HCEC 1CT (cell line): ENCODE data around the gene TH.

ENCODE experiments used
- DNase-seq: peaks from one replicate; pipeline ENCODE4 v3.0.0-alpha.2; 2017

Gene TH

DNA sequence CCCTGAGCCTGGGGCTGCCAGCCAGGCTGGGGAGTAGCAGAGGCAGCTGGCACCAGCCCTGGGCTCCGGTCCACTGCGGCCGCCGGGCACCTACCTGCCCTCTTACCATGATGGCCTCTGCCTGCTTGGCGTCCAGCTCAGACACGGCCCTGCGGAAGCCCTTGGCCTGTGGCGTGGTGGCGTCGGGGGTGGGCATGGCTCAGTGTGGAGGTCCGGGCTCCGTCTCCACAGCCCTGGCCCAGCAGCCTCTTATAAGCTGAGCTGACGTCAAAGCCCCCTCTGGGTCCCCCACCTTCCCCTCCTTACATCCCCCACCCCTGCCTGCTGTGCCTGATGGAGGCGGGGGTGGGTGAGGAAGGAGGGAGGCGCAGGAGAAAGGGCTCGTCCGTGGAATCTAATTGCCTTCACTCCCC is at the start of gene TH:
Gene TH (minus strand): TSS at position 225 of the 413 bp plus-strand sequence. CDS start 29 bp downstream, at position 196.
- DNase-seq = no peak

DNA sequence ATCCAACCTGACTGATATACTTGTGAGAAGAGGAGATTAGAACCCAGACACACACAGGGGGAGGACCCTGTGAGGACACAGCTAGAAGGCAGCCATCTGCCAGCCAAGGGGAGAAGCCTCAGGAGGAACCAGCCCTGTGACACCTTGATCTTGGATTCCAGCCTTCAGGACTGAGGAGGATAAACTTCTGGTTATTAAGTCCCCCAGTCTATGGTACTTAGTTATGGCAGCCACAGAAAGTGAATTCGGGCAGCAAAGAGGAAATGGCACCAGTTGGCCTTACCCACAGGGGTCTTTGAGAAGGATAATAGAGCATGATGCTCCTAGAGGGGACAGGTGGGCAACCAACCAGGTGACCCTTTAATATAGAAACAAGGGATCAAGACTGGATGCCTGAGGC is 49.4 kb upstream of the TH start:
- DNase-seq = no peak

DNA sequence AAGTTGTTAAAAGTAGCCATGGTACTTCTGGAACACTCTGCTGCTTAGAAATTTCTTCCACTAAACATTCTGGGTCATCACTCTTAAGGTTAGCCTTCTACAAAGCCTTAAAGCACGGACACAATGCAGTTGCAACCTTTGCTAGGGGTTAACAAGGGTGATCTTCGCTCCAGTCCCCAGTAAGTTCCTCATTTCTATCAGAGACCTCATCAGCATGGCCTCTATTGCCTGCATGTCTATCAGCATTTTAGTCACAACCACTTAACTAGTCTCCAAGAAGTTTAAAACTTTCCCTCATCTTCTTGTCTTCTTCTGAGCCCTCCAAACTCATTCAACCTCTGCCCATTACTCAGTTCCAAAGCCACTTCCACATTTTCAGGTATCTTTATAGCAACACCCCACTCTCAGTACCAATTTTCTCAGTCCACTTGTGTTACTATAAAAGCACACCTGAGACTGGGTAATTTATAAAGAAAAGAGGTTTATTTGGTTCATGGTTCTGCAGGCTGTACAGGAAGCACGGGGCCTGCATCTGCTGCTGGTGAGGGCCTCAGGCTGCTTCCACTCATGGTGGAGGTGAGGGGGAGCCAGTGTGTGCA is 48.7 kb upstream of the TH start:
- no peak for DNase-seq

DNA sequence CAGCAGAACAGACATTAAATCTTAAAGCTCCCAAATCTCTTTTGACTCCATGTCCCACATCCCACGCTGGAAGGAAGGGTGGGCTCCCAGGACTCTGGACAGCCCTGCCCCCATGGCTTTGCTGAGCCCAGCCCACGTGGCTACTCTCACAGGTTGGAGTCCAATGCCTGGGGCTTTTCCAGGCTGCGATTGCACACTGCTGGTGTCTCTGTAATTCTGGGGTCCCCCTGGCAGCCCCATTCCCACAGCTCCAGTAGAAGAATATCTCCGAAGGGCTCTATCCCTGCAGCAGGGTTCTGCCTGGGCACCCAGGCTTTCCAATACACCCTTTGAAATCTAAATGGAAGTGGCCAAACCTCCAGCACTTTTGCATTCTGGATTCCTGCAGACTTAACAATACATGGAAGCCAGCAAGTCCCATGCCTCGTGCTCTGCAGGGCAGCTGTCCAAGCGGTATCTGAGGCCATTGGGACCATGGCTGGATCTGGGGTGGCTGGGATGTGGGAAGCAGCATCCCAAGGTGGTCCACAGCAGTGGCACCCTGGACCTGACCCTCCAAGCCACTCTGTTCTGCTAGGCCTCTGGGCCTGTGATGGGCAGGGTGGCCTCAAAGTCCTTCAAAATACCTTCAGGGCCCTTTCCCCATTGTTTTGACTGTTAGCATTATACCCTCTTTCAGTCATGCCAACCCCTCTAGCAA is 47.9 kb upstream of the TH start:
- no peak for DNase-seq

DNA sequence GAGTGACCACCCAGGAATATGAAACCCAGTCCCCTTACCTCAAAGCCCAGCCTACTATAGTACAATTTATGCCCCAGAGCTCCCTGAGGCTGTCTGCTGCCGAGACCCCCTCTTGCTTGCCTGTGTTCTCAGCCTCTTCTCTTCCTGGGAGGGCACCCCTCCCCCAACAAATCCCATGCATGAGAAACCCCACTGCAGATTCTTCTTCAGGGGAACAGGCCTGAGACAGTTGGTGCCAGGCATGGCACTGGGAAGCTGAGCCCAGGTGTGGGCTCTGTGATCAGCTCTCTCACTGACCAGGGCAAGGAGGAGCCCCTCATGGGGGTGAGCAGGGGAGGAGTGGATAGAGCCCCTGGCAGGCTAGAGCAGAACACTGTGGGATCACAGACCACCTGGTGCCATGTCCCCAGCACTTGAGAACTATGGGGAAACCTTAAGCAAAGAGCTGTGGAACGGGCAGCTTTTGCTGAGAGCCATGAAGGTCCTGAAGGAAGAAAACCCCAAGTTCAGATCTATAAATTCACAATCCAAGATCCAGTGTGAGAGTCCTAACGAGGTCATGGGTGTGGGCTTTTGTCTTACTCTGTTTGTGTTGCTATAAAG is 46.5 kb upstream of the TH start:
- no peak for DNase-seq

DNA sequence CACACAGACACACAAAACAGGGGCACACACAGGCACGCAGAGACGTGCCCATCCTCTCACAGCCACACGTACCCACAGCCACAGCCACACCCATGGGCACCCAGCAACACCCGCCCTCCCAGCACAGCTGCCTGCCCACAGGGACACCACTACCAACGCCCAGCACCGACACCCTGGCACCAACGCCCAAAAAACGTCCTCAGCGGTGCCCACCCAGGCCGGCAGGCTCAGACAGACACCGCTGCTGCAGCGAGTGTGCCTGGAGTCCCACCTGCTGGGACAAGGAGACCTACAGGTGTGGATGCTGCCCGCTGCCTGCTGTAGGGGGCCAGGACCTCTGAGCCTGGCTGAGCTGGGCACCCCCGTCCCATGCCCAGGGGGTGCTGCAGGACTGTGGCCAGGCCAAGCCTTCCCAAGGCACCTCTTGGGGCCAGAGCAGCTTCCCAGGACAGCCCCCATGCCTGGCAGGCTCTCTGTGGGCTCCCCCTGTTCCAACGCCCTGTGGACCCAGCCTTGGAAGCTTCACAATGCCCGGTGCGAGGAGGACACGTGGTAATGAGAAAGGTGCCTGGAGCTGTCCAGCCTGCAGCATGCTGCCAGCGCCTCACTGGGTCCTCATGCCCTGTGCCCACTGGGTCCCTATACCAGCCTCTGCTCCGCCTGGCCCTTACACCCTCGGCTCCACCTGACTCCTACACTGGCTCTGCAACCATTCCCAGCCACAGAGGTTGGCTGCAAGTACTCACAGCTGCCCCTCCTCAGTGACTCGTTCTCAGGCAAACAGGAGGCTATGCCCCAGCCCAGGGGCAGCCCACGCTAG is 45.8 kb upstream of the TH start:
- DNase-seq = no peak

DNA sequence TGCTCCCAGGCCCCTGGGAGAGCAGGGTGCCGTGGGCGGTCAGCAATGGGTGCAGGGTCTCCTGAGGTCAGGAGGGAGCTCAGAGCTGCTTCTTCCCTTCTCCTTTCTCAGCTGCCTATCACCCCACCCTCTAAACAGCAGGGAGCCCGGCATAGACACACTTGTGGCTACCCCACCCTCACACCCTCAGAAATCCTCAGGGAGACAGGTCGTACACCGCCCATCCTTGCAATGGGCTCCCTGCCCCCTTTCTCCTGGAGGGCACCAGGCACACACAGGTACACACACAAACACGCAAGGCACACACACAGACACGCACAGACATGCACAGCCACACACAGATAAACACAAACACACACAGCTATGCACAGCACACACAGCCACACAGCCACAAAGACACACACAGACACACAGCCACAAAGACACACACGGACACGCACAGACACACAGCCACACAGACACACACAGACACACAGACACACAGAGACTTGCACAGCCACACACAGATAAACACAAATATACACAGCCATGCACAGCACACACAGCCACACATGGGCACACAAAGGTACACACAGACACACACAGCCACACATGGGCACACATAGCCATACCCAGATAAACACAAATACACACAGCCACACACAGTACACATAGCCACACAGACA is 44.9 kb upstream of the TH start:
- no peak for DNase-seq

DNA sequence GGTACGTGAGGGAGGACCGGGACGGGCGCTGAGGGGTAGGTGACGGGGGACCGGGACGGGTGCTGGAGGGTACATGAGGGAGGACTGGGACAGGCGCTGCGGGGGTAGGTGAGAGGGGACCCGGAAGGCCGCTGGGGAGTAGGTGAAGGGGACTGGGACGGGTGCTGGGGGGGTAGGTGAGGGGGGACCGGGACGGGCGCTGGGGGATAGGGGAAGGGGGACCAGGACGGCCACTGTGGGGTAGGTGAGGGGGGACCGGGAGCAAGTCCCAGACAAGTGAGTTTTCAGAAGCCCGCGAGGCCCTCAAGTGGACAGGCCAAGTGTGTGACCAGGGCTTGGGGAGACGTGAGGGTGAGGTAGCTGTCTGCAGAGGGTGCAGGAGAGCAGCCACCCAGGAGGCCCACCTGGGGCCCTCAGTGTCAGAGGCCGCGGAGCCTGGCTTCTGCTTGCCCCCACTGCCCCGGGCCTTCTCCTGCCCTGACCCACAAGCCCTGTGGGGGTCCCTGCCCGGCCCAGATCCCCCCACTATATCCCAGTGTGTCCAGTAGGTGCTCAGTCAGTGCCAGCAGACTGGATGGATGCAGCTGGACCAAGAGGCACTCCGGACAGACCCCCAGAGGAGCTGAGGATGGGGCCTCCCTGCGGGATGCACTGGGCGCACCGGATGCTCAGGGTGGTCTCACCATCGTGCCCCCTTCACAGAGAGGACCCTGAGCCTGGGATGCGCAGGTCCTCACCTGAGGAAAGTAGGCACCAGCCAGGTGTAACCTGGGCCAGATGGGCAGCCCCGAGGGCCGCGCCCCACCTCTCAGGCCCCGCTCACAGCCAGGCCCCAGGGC is 44.2 kb upstream of the TH start:
- DNase-seq = no peak

DNA sequence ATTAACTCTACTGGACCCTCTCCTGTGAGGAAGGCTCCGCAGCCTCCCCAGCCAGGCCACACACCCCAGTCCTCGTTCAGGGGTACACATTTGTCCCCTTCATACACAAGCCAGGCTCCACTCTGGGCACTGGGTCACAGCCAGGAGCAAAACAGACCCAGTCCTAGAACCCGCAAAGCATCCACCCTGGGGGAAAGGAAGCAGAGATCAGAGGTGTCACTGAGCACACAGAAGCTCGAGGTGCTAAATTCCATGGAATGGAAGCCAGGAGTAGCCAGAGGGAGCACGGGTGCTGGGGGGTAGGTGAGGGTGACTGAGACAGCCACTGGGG is 43.6 kb upstream of the TH start:
- no peak for DNase-seq

DNA sequence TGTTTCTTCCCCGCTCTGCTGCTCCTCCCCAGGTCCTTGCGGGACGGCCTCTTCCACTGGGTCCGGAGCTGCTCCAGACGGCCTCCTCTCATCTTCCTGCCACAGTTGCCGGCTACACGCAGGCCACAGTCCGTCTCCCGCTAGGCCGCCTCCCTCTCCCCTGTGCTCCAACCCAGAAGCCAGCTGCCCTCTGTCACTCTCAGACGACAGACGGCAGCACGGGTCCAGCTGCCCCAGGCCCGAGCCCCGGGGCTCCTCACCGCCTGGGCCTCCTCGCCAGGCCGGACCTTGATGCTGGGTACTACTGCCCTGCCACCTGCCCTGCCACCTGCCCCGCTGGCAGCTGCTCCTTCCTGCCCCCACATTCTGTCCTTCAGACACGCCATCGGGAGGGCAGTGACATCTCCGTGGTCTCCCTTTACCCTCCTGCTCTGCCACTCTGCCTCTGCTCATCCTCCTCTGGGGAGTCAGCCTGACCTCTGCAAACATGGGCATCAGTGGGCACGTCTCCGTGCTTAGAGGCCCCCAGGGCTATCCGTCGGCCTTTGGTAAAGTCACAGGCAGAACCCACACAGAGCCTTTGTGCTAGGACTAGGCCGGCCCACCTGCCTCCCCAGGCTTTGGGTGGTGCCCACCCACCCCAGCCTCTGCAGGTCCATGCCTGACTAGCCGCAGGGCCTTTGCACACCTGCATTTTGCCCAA is 43.1 kb upstream of the TH start:
- DNase-seq = no peak

DNA sequence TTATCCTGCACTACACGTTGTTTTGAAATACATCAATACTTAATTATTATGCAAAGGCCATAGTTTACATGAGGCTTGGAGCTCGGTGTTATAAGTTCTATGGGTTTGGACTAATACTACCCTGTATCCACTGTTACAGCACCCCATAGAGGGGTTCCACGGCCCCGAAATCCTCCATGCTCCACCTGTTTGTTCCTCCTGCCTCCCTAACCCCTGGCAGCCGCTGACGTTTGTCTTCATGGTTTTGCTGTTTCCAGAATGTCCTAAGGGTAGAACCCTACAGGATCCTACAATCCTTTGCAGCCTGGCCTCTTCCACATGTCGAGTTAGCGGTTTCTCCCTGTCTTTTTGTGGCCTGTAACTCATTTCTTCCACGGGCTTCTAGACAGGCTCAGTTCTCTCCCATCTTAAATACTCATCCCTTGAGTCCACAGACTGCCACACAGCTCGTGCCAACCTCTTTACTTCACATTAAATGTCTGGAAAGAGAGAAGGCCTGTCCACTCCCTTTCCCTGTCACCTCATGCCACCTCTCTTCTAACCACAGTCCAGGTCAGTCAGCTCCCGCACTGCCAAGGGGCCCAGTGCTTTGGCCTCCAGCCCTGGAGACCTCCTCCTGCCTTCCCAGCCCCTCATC is 42.4 kb upstream of the TH start:
- DNase-seq = no peak

DNA sequence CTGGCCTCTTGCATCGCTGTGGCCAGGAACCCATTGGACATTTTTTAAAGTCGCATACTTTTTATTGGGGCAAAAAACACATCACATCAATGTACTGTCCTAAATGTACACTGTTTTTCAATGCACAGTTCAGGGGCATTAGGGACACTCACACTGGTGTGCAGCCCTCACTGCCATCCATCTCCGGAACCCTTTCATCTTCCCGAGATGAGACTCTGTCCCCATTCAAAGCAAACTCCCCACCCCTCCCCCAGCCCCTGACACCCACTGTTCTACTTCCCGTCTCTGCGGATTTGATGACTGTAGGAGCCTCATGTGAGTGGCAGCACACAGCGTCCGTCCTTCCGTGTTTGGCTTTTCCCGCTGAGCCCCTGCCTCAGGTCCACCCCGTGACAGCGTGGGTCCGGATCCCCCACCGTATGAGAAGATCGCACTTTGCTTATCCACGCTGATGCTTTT is 41.8 kb upstream of the TH start:
- DNase-seq = no peak

DNA sequence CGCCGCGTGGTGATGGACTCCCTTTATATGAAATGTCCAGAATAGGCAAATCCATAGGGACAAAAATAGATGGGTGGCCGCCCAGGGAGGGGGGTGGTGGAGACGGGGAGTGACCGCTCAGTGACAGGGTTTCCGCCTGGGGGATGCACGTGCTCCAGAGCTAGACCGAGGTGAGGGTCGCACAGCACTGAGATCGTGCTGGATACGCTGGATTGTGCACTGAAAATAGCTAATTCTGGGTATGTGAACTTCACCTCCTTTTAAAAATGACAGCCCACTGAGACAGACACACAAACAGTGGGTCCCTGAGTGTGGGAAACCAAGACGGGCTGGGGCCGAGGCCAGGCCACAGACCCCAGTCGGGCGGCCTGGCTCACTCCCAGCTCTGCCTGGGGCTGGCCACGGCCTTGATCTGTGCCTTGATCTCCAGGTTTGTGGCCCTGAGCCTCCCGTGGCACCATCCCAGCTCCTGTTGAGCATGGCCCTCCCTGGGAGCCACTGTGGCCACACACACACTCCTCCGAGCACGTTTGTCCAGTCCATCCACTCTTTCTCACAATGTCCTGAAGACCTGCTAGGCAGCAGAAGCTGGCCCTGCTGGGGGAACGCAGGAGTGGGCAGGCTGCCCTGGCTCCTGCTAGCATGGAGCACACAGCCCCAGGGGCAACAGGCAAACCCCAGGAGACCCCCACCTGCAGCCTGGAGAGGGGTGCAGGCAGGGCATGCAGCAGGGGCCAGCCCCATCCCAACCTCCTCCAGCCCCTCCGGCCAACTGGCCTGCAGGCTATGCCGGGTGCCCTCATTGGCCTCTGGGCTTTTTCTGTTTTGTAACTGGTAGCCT is 41.0 kb upstream of the TH start:
- no peak for DNase-seq

DNA sequence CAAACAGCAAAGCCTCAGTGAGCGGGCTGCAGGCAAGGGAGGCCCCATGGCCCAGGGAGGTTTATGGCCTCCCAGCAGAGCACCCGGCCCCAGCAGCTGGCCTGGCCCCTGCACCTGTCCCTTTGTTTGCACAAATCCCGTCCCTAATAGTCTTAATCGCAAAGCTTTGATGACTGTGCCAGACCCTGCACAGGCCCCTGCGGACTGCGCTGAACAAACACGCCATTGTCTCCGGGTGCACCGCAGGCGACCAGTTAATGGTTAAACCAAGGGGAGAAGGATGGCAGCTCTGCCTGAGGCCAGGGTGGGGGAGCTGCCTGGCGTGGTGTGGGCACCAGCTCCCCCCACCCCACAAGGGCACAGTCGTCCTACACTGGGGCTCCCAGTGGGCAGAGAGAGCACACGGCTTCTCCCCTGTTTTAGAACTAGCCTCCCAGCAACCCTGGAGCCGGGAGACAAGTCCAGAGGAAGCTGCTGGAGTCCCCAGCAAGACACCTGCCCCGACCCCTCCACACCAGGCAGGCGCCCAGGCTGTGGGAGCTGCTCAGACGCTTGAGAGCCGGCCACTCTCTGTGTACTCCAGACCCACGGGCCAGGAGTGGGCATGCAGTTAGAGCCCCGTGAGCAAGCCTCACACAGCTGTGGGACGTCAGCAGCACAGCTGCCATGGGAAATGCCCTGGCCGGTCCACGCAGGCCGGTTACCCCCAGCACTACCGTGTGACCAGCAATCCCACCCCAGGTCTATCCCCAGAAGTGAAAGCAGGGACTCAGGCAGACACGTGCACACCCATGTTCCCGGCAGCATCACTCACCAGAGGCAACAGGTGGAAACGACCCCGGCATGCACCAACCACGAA is 39.7 kb upstream of the TH start:
- DNase-seq = no peak

DNA sequence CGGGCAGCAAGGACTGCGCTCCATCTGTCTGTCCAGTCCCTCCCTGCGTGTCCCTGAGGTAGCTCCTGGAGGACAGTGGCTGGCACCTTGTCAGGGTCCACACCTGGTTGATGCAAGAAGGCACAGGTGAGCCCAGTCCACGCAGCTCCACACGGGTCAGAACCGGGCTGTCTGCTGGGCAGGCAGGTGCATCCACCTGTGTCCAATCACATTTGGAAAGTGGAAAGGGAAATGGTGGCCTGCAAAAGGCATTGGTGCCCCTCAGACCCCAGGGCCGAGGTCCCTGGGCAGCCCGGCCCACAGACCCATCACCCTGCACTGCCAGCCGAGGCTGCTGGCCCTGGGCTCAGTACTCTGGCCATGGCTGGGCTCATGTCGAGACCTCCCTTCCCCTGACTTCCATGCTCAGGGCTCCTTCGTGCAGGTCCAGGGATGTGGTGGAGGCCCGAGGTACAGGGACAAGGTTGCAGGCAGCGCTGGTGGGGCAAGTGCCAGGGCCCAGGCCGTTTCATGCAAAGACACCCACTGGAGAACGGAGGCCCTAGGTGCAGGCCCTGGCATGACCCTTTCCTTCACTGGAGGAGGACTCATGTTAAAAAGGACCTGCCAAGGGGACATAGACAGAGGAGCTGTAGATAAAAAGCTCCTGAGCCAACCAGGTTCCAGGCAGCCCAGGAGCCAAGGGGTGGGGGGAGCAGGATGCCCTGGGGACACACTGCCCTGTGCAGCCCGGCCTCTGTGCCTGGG is 38.9 kb upstream of the TH start:
- no peak for DNase-seq

DNA sequence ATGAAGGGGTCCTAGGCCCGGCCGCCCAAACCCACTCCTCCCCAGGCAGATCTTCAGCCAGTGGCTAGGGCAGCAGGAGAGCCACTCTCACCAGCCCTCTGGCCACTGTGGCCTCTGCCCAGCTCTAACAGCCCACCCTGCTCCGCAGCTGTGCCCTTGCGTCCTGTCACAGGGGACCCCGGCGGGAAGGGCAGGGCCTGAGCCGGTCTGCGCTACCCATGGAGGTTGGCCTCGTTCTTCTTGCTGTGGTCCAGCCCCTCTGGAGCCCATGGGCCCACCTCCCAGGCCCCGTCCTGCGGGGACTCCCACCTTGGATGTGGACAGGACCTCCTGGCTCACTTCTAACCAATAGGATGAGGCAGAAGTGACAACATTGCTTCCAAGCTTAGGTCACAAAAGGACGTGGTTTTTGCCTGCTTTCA is 38.3 kb upstream of the TH start:
- no peak for DNase-seq

DNA sequence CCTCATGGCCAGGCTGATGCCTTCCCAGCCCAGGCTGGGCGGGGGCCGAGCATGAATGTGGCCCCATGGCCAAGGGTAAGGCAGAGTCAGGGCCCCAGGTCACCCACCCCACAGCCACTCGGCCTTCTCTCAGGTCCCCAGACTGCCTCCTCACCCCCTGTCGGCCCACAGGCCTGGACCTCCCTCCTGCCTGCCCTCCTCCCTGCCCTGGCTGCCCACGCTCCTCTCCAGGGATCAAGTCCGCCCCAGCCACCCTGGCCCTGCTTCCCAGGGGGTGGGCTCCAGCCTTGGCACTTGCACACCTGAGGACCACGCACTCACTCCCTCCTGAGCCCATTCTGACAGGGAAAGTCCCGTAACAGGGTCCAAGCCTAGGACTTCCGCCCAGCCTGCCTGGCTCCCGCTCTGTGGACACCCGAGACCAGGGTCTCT is 37.8 kb upstream of the TH start:
- no peak for DNase-seq

DNA sequence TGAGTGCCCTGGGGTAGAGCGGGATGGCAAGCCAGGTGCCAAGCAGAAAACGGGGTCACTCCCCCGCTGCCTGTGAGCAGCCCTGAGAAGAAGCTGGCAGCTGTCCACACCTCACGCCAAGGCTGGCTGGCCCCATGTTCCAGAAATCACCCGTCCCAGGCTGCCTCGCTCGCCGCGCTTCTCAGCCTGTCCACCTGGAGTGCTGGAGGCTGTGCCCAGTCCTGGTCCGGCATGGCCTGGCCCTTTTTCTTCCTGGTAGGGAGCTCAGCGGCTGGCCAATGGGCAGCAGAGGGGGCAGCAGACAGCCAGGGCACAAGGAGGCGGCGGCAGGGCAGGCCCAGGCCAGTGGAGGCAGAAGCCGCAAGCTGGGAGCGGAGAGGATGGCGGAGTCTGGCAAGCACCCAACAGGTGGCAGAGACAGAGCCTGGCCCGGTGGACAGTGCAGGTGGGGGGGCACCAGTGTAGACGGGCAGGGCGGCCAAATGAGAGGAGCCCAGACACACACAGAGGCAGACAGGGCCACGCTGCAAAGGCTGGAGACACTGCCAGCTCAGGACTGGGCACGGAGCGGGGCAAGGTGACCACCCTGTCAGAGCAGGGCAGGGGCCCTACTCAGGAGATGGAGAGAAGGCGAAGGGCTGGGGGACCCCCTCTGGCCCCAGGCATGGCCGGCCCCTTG is 37.2 kb upstream of the TH start:
- DNase-seq = no peak
